ENCODE data around the gene WNT3. TPM values are rescaled to one million over a fixed set of nuclear protein-coding genes. Genes with fewer than 3 reads are reported as not detected.

WNT3 gene
- total RNA-seq, 2 experiments from 2014 or later, result not detected

- no peak for DNase-seq
- Histone ChIP-seq H3K36me3 (ENCODE audit: insufficient read depth, low read length) (no peaks in the 10 kb centered on the region), H3K4me1 (ENCODE audit: insufficient read depth, low read length) (peaks cover 32% of the 10 kb centered on the region), H3K27me3 (ENCODE audit: control insufficient read depth in 1 of 2, insufficient read depth in 2 of 2, low read length in 2 of 2) (peaks cover 22 to 52% of the 10 kb centered on the region in 2 experiments), H3K9me3 (ENCODE audit: control insufficient read depth in 1 of 2, insufficient read depth in 1 of 2, low read length in 2 of 2) (peaks cover 0 to 18% of the 10 kb centered on the region in 2 experiments), H3K27ac (ENCODE audit: low read depth in 1 of 2, low read length in 2 of 2) (no peak overlapping the region), H3K4me3 (ENCODE audit: low read length) (peak overlapping the region; percentile 56)
- Mint-ChIP-seq H3K9me3 (no peaks in the 10 kb centered on the region), H3K27me3 (peaks cover 52% of the 10 kb centered on the region), H3K36me3 (ENCODE audit: low read depth) (no peaks in the 10 kb centered on the region), H3K4me3 (peak overlapping the region; percentile 80), H3K4me1 (ENCODE audit: low read depth) (peaks cover 11% of the 10 kb centered on the region), H3K27ac (no peak overlapping the region)
- no peak for ATAC-seq (ENCODE audit: poor library complexity)
- intact Hi-C loops (cut with DNase I, micrococcal nuclease), result loop anchor here in 1 of 2 experiments (5.0 kb wide), 1 partner anchor 50 kb away; no protein-coding TSS in a partner anchor
- no peak for TF ChIP-seq CTCF (IDR thresholded peaks at IDR 0.05)
- POLR2A ChIA-PET, result no interaction called here
- CTCF ChIA-PET, result no interaction called here
Measured at GRCh38 chr17:46772475-46773220, 45.8 kb downstream of the WNT3 start.

- POLR2A ChIA-PET, result no interaction called here
- peak overlapping the region; percentile 80 for H3K4me3 Mint-ChIP-seq
- CTCF ChIA-PET, result no interaction called here
- Histone ChIP-seq H3K36me3 (ENCODE audit: insufficient read depth, low read length) (no peaks in the 10 kb centered on the region), H3K4me1 (ENCODE audit: insufficient read depth, low read length) (peaks cover 32% of the 10 kb centered on the region), H3K27me3 (ENCODE audit: control insufficient read depth in 1 of 2, insufficient read depth in 2 of 2, low read length in 2 of 2) (peaks cover 22 to 52% of the 10 kb centered on the region in 2 experiments), H3K9me3 (ENCODE audit: control insufficient read depth in 1 of 2, insufficient read depth in 1 of 2, low read length in 2 of 2) (peaks cover 0 to 18% of the 10 kb centered on the region in 2 experiments), H3K4me3 (ENCODE audit: low read length) (peak overlapping the region; percentile 56), H3K27ac (ENCODE audit: low read depth in 1 of 2, low read length in 2 of 2) (no peak overlapping the region)
- TF ChIP-seq CTCF (IDR thresholded peaks at IDR 0.05), result no peak
- peaks cover 49% of the 10 kb centered on the region for H3K27me3 Mint-ChIP-seq
- peaks cover 11% of the 10 kb centered on the region for H3K4me1 Mint-ChIP-seq (ENCODE audit: low read depth)
- no peak overlapping the region for H3K27ac Mint-ChIP-seq
- ATAC-seq (ENCODE audit: poor library complexity) (peak; percentile 25), DNase-seq (peak in 4 of 14 experiments; percentile 7 to 47 (median 32))
- H3K9me3 Mint-ChIP-seq, result no peaks in the 10 kb centered on the region
- H3K36me3 Mint-ChIP-seq (ENCODE audit: low read depth), result no peaks in the 10 kb centered on the region
- intact Hi-C loops (cut with DNase I, micrococcal nuclease), result loop anchor here in 1 of 2 experiments (5.0 kb wide), 1 partner anchor 50 kb away; no protein-coding TSS in a partner anchor
Measured at GRCh38 chr17:46771561-46772474, 46.7 kb downstream of the WNT3 start.

GRCh38 chr17:46770818-46771560 is 47.5 kb downstream of the WNT3 start:
- Mint-ChIP-seq H3K4me3 (peak overlapping the region; percentile 67), H3K9me3 (no peaks in the 10 kb centered on the region), H3K27ac (no peak overlapping the region), H3K36me3 (ENCODE audit: low read depth) (no peaks in the 10 kb centered on the region), H3K27me3 (peaks cover 41% of the 10 kb centered on the region), H3K4me1 (ENCODE audit: low read depth) (peaks cover 11% of the 10 kb centered on the region)
- Histone ChIP-seq H3K4me1 (ENCODE audit: insufficient read depth, low read length) (peaks cover 32% of the 10 kb centered on the region), H3K36me3 (ENCODE audit: insufficient read depth, low read length) (no peaks in the 10 kb centered on the region), H3K9me3 (ENCODE audit: control insufficient read depth in 1 of 2, insufficient read depth in 1 of 2, low read length in 2 of 2) (peaks cover 0 to 18% of the 10 kb centered on the region in 2 experiments), H3K27ac (ENCODE audit: low read depth in 1 of 2, low read length in 2 of 2) (no peak overlapping the region), H3K27me3 (ENCODE audit: control insufficient read depth in 1 of 2, insufficient read depth in 2 of 2, low read length in 2 of 2) (peaks cover 22 to 48% of the 10 kb centered on the region in 2 experiments), H3K4me3 (ENCODE audit: low read length) (peak overlapping the region; percentile 30)
- peak; percentile 37 for ATAC-seq (ENCODE audit: poor library complexity)
- ChIA-PET CTCF (no interaction called here), POLR2A (no interaction called here)
- intact Hi-C loops (cut with DNase I, micrococcal nuclease), result loop anchor here in 1 of 2 experiments (5.0 kb wide), 1 partner anchor 51 kb away; no protein-coding TSS in a partner anchor
- DNase-seq, result peak in 4 of 14 experiments; percentile 9 to 50 (median 28)
- no peak for TF ChIP-seq CTCF (IDR thresholded peaks at IDR 0.05)
